GM08714 (cell line): ENCODE measurements around the gene ATP5PO.

Source experiments
- H3K4me3 ChIP-seq: fragments of 200-500 bp; sonication (Bioruptor generic); 2 replicates; pipeline ENCODE4 v1.5.1; 2014; ENCODE audit warnings: mild to moderate bottlenecking, low read length, inconsistent platforms
- ZNF274 ChIP-seq: IDR thresholded peaks from 2 replicates; pipeline ENCODE4 v1.6.1; 2012; ENCODE audit warnings: mild to moderate bottlenecking, low read depth, low read length

The ATP5PO gene

GRCh38 chr21:33899199-33899598, 16.4 kb downstream of the ATP5PO start:
- no peak for TF ChIP-seq ZNF274

GRCh38 chr21:33898586-33898985, 17.0 kb downstream of the ATP5PO start:
- no peak overlapping the region for H3K4me3 ChIP-seq
- TF ChIP-seq ZNF274: no peak

More at GRCh38 chr21:33899199-33899598, 16.4 kb downstream of the ATP5PO start:
- H3K4me3 ChIP-seq: no peak overlapping the region

GRCh38 chr21:33897739-33898138, 17.9 kb downstream of the ATP5PO start:
- no peak for TF ChIP-seq ZNF274
- H3K4me3 ChIP-seq: no peak overlapping the region

DNA sequence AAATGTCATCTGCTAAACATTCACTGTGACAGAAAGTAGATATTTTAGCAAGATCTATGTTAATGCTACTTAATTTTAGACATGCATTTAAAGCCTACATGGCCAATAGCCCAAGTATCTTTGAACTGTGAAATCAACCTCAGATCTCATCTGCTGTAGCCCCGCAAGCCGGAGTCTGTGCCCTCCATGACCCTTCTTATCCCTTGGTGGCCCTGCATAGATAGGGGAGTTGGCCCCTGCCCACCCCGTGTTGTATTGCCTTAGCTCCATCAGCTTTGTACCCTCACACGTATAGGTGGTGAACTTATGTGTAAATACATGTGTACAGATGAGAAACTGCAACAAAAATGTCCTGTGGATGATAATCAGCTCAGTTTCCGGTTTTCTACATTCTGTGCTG, 18.5 kb downstream of the ATP5PO start:
- TF ChIP-seq ZNF274: no peak
- no peak overlapping the region for H3K4me3 ChIP-seq

DNA sequence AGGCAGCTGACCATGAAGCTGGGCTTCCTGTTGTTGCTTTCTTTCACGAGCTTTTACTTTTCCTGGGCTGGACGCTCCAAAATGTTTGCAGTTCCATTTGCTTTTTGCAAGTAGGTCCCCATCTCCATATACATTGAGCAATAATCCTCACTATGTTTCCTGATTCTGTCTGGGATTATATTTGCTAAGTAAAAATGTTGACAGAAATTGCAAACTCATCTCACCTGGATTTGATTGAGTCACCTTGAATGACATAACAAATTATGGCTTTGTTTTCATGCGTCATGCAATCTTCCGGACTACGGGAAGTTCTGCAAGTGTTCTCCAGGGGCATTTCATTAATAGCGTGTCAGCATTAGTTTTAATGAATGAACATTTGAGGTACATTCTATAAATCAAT, 18.9 kb downstream of the ATP5PO start:
- no peak overlapping the region for H3K4me3 ChIP-seq
- no peak for TF ChIP-seq ZNF274

GRCh38 chr21:33895356-33895755, 20.2 kb downstream of the ATP5PO start:
- TF ChIP-seq ZNF274: no peak
- H3K4me3 ChIP-seq: no peak overlapping the region

DNA sequence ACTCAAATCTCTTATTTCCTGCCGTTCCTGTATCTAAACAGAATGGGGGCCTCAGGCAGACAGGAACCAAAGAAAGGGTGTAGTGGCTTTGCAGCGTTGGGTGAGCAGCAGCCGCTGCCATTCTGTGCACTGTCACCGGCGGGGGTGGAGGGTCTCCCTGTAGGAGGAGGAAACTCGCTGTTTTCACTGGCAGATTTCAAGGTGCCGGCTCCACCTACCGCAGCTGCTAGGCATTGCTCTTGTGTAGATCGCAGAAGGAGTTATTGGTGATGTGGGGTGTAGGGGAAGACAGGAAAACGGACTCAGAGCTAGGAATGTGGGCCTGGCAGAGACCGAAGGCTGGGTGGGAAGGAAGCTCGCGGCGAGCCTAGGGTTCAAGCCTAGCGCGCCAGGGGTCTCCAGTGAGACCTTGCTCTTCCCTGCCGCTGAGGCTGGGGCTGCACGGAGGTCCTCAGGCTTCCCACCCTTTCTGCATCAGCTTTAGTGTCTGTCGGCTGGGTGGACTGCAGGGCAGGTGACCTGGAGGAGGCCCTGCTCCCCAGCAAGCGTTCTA, 20.8 kb downstream of the ATP5PO start:
- no peak overlapping the region for H3K4me3 ChIP-seq
- no peak for TF ChIP-seq ZNF274

- TF ChIP-seq ZNF274: no peak
- no peak overlapping the region for H3K4me3 ChIP-seq
Observed at GRCh38 chr21:33893917-33894316, 21.7 kb downstream of the ATP5PO start.

DNA sequence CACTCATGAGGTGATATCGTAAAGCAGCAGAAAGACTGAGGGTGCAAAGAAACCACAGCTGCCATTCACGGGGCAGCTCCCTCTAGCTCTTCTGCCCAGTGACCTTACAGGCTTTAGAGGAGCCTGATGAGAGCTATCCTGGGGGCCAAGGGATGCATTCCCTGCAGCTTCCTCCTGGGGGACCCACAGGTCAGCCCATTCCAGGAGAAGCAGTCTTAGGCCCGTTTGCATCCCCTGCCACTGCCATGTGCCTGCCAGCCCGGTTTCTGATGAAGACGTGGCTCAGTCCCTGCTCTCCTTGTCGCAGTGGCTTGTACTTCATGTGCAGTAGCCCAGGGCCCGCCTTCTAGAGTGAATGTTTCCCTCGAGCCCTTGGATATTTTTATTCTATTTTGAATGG, 22.8 kb downstream of the ATP5PO start:
- no peak overlapping the region for H3K4me3 ChIP-seq
- no peak for TF ChIP-seq ZNF274

GRCh38 chr21:33890187-33890586, 25.4 kb downstream of the ATP5PO start:
- no peak overlapping the region for H3K4me3 ChIP-seq
- TF ChIP-seq ZNF274: no peak

DNA sequence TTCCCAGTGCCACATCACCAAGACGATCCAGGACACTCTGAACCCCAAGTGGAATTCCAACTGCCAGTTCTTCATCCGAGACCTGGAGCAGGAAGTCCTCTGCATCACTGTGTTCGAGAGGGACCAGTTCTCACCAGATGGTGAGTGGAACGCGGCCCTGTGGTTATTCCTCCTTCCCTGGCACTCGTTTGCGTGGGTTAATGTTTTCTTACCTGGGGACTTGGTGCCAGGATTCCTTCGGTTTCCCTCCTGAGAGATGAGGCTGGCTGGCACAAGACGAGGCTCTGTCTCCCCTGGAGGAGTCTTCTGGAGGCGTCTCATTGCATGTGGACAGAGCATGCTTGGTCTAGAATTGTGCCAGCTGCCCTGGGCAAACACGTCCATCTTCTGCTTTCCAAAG, 29.3 kb downstream of the ATP5PO start:
- TF ChIP-seq ZNF274: no peak

DNA sequence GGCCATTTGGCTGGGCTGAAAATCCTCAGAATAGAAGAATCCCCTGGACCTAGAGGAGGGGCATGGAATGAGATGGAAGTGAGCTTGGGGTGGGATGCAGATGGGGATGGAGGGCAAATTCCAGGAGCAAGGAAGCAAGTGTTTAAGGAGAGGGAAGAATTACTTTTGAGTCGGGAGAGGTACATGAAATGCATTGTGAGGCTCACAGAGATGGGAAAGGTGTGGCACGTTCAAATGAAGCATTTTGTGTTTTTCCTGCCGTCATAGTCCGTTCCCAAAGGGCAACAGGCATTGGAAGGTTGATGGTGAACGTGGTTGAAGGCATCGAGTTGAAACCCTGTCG, 30.5 kb downstream of the ATP5PO start:
- no peak overlapping the region for H3K4me3 ChIP-seq
- TF ChIP-seq ZNF274: no peak

More for the DNA sequence above, 29.3 kb downstream of the ATP5PO start:
- no peak overlapping the region for H3K4me3 ChIP-seq

GRCh38 chr21:33884376-33885171, 31.0 kb downstream of the ATP5PO start:
- no peak for TF ChIP-seq ZNF274
- H3K4me3 ChIP-seq: no peak overlapping the region

DNA sequence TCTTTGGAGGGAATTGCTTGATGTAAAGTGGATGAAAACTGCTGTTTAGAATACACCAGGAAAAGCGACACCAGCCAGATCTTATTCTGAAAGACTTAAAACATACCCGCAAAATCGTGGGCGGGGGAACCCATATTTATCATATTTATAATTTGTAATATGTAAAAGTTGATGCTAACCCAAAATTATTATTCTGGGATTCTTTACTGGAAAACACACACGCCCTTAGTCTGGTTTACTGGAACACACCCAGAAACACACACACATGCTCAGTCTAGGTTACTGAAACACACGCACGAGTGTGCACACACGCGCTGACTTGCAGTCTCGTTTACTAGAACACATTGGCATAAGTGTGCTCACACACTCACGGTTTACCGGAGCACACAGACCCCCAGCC, 32.5 kb downstream of the ATP5PO start:
- no peak for TF ChIP-seq ZNF274

GRCh38 chr21:33881689-33882440, 33.7 kb downstream of the ATP5PO start:
- TF ChIP-seq ZNF274: no peak
- no peak overlapping the region for H3K4me3 ChIP-seq

More for the DNA sequence above, 32.5 kb downstream of the ATP5PO start:
- no peak overlapping the region for H3K4me3 ChIP-seq
